GM23338 (cell line): ENCODE data around the gene VPS72. TPM values are rescaled to one million over a fixed set of nuclear protein-coding genes. Genes with fewer than 3 reads are reported as not detected.

ENCODE experiments used
- ATAC-seq: fragments of 200-7000 bp; cut with Tn5 transposase; 3 replicates; pipeline ENCODE4 v1.9.1; 2020
- DNase-seq: peaks from one replicate; pipeline ENCODE4 v3.0.0-alpha.2; 2015; ENCODE audit warnings: low spot score
- H2AFZ ChIP-seq: fragments of 200-600 bp; sonication (generic); 2 replicates; pipeline ENCODE4 v1.8.0; 2016; ENCODE audit warnings: antibody characterized with exemption, mild to moderate bottlenecking, moderate library complexity
- H3F3A ChIP-seq: fragments of 200-600 bp; sonication (generic); replicated peaks from 2 replicates; pipeline ENCODE4 v1.8.0; 2017; ENCODE audit warnings: antibody characterized with exemption, mixed run types, low read depth
- H3K27ac ChIP-seq: fragments of 200-600 bp; sonication (generic); 2 replicates; pipeline ENCODE4 v1.6.1; 2016; ENCODE audit warnings: low read depth
- H3K27me3 ChIP-seq: fragments of 200-600 bp; sonication (generic); 2 replicates; pipeline ENCODE4 v1.8.0; 2016; ENCODE audit warnings: mild to moderate bottlenecking, mixed run types, moderate library complexity; ENCODE audit not compliant: insufficient read depth
- H3K36me3 ChIP-seq: fragments of 200-600 bp; sonication (generic); 2 replicates; pipeline ENCODE4 v1.8.0; 2016; ENCODE audit warnings: mild to moderate bottlenecking; ENCODE audit not compliant: insufficient read depth
- H3K4me1 ChIP-seq: fragments of 200-600 bp; sonication (generic); 2 replicates; pipeline ENCODE4 v1.8.0; 2016; ENCODE audit warnings: mild to moderate bottlenecking, moderate library complexity; ENCODE audit not compliant: insufficient read depth
- H3K4me2 ChIP-seq: fragments of 200-600 bp; sonication (generic); 2 replicates; pipeline ENCODE4 v1.7.1; 2017; ENCODE audit warnings: mixed run types
- H3K4me3 ChIP-seq: fragments of 200-600 bp; sonication (generic); 2 replicates; pipeline ENCODE4 v1.6.1; 2016; ENCODE audit warnings: mixed run types
- H3K79me2 ChIP-seq: fragments of 200-600 bp; sonication (generic); replicated peaks from 2 replicates; pipeline ENCODE4 v1.8.0; 2017; ENCODE audit warnings: mild to moderate bottlenecking; ENCODE audit not compliant: insufficient read depth
- H3K9me2 ChIP-seq: fragments of 200-600 bp; sonication (generic); 2 replicates; pipeline ENCODE4 v1.8.0; 2017; ENCODE audit not compliant: insufficient read depth
- H4K20me1 ChIP-seq: fragments of 200-600 bp; sonication (generic); replicated peaks from 2 replicates; pipeline ENCODE4 v1.8.0; 2017; ENCODE audit warnings: mild to moderate bottlenecking; ENCODE audit not compliant: insufficient read depth
- H3K27ac Mint-ChIP-seq: 2 replicates; pipeline ENCODE4 v1.8.0; 2020; ENCODE audit warnings: inconsistent platforms, mild to moderate bottlenecking, moderate library complexity, mixed read lengths
- H3K27me3 Mint-ChIP-seq: 3 replicates; pipeline ENCODE4 v1.8.0; 2022; ENCODE audit warnings: low read depth, mild to moderate bottlenecking, moderate library complexity, mixed read lengths, inconsistent platforms; ENCODE audit not compliant: insufficient read depth, poor library complexity
- H3K36me3 Mint-ChIP-seq: 3 replicates; pipeline ENCODE4 v1.8.0; 2021; ENCODE audit warnings: low read depth, mild to moderate bottlenecking, inconsistent platforms, moderate library complexity, mixed read lengths
- H3K4me1 Mint-ChIP-seq: 3 replicates; pipeline ENCODE4 v1.8.0; 2020; ENCODE audit warnings: mild to moderate bottlenecking, inconsistent platforms, mixed read lengths
- H3K4me3 Mint-ChIP-seq: 3 replicates; pipeline ENCODE4 v1.8.0; 2021; ENCODE audit warnings: moderate library complexity, mild to moderate bottlenecking, inconsistent platforms, mixed read lengths
- H3K9me3 Mint-ChIP-seq: 3 replicates; pipeline ENCODE4 v1.8.0; 2020; ENCODE audit warnings: moderate library complexity, mild to moderate bottlenecking, inconsistent platforms, mixed read lengths
- CREB1 ChIP-seq: fragments of 250-450 bp; sonication (Bioruptor Pico); IDR thresholded peaks from 2 replicates; pipeline ENCODE4 v1.5.0; 2020; ENCODE audit warnings: low read depth, mild to moderate bottlenecking, moderate library complexity
- EZH2phosphoT487 ChIP-seq: fragments of 200-600 bp; sonication (generic); IDR thresholded peaks from one replicate; pipeline ENCODE4 v1.8.1; 2018; ENCODE audit warnings: antibody characterized with exemption; ENCODE audit not compliant: unreplicated experiment
- POLR2AphosphoS5 ChIP-seq: IDR thresholded peaks from 2 replicates; pipeline ENCODE4 v1.6.1; 2016; ENCODE audit warnings: antibody characterized with exemption, low read depth
- ZNF114 ChIP-seq: fragments of 250-450 bp; sonication (Bioruptor Pico); IDR thresholded peaks from 2 replicates; pipeline ENCODE4 v1.5.0; 2020; ENCODE audit warnings: mild to moderate bottlenecking, moderate library complexity
- ZNF331 ChIP-seq: fragments of 250-450 bp; sonication (Bioruptor Pico); IDR thresholded peaks from 2 replicates; pipeline ENCODE4 v1.5.0; 2020; ENCODE audit warnings: low read depth, mild to moderate bottlenecking, moderate library complexity
- polyA plus RNA-seq: library from polyadenylated mRNA; unstranded; fragments of >200 nt; fragmentation: Nextera tagmentation; extraction: Ambion mirVana; gene quantifications from 2 replicates; pipeline ENCODE4 v1.2.1, GENCODE V29; 2016
- total RNA-seq: library from RNA; depleted of rRNA; stranded (reverse); fragments of >200 nt; shearing (Covaris generic); gene quantifications from 2 replicates; pipeline ENCODE4 v1.2.3, GENCODE V29; 2014
- TF ChIP-seq, protein P1 (sequence below): fragments of 250-450 bp; sonication (Bioruptor Pico); IDR thresholded peaks from 2 replicates; pipeline ENCODE4 v1.5.0; 2020; ENCODE audit warnings: mild to moderate bottlenecking, moderate library complexity
- TF ChIP-seq, protein P2 (sequence below), 2 experiments: fragments of 200-600 bp in 1 of 2; sonication (generic) in 1 of 2; conservative IDR thresholded peaks; 2 replicates each; pipeline versions ENCODE4 v1.5.1 to v1.6.1; 2016 to 2017; ENCODE audit warnings: antibody characterized with exemption in 2 of 2, low read depth in 2 of 2, mild to moderate bottlenecking in 2 of 2, moderate library complexity in 1 of 2

The VPS72 gene
- total and polyA plus RNA-seq, 2 experiments from 2014 or later, result 60.2 to 90.3 TPM

DNA sequence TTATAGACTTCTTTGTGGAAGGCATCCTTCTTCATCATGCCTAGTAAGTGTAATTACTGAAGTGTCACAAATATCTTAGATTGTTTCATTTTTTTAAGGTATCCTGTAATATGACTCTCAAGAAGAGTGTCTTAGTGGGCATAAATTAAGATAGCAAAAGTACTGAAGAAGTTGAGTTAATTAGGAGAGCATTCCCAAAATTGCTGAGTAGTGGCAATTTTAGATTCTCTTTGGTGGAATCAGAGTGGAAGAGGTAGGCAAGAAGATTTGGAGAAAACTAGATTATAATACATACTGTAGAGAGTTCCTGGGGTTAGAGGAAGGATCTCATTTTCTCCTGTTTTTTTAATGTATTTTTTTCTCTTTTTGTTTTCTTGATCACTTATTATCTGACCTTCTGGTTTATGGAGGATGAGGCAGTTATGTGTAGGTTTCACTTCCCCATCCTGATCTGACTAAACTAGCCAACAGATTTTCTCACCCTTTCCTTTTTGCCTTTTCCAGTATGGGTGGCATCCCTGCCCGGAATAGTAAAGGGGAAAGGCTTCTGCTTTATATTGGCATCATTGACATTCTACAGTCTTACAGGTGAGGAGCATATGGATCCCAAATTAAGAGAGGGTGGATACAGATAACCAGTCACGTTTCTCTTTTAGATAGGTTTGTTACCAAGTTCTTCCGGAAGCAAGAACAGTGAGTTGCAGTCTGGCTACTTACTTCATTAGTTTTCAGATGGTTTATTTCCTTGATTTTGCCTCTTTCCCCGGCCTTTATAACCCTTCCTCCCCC, 47.9 kb upstream of the VPS72 start (continued):
- TF ChIP-seq, protein P1, sequence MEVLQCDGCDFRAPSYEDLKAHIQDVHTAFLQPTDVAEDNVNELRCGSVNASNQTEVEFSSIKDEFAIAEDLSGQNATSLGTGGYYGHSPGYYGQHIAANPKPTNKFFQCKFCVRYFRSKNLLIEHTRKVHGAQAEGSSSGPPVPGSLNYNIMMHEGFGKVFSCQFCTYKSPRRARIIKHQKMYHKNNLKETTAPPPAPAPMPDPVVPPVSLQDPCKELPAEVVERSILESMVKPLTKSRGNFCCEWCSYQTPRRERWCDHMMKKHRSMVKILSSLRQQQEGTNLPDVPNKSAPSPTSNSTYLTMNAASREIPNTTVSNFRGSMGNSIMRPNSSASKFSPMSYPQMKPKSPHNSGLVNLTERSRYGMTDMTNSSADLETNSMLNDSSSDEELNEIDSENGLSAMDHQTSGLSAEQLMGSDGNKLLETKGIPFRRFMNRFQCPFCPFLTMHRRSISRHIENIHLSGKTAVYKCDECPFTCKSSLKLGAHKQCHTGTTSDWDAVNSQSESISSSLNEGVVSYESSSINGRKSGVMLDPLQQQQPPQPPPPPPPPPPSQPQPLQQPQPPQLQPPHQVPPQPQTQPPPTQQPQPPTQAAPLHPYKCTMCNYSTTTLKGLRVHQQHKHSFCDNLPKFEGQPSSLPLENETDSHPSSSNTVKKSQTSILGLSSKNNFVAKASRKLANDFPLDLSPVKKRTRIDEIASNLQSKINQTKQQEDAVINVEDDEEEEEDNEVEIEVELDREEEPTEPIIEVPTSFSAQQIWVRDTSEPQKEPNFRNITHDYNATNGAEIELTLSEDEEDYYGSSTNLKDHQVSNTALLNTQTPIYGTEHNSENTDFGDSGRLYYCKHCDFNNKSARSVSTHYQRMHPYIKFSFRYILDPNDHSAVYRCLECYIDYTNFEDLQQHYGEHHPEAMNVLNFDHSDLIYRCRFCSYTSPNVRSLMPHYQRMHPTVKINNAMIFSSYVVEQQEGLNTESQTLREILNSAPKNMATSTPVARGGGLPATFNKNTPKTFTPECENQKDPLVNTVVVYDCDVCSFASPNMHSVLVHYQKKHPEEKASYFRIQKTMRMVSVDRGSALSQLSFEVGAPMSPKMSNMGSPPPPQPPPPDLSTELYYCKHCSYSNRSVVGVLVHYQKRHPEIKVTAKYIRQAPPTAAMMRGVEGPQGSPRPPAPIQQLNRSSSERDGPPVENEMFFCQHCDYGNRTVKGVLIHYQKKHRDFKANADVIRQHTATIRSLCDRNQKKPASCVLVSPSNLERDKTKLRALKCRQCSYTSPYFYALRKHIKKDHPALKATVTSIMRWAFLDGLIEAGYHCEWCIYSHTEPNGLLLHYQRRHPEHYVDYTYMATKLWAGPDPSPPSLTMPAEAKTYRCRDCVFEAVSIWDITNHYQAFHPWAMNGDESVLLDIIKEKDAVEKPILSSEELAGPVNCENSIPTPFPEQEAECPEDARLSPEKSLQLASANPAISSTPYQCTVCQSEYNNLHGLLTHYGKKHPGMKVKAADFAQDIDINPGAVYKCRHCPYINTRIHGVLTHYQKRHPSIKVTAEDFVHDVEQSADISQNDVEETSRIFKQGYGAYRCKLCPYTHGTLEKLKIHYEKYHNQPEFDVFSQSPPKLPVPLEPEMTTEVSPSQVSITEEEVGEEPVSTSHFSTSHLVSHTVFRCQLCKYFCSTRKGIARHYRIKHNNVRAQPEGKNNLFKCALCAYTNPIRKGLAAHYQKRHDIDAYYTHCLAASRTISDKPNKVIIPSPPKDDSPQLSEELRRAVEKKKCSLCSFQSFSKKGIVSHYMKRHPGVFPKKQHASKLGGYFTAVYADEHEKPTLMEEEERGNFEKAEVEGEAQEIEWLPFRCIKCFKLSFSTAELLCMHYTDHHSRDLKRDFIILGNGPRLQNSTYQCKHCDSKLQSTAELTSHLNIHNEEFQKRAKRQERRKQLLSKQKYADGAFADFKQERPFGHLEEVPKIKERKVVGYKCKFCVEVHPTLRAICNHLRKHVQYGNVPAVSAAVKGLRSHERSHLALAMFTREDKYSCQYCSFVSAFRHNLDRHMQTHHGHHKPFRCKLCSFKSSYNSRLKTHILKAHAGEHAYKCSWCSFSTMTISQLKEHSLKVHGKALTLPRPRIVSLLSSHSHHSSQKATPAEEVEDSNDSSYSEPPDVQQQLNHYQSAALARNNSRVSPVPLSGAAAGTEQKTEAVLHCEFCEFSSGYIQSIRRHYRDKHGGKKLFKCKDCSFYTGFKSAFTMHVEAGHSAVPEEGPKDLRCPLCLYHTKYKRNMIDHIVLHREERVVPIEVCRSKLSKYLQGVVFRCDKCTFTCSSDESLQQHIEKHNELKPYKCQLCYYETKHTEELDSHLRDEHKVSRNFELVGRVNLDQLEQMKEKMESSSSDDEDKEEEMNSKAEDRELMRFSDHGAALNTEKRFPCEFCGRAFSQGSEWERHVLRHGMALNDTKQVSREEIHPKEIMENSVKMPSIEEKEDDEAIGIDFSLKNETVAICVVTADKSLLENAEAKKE (CRISPR knock-in tag), result no peak
- TF ChIP-seq ZNF331 (CRISPR knock-in tag) (no peak), POLR2AphosphoS5 (no peak), EZH2phosphoT487 (no peak), ZNF114 (no peak)

DNA sequence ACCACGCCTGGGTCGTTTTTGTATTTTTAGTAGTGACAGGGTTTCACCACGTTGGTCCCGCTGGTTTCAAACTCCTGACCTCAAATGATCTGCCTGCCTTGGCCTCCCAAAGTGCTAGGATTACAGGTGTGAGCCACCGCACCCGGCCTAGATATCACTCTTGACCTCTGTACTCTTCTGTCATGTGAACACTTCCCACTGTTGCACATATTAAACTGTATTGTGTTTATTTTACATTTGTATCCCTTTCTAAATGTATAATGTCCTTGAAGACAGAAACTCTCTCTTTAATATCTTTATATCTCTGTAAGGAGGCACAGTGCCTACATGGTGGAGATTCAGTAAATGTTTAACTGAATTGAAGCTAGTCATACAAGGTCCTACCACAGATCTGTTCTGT, 45.2 kb upstream of the VPS72 start:
- Mint-ChIP-seq H3K4me3 (no peak overlapping the region), H3K27ac (no peak overlapping the region)
- H3K36me3 ChIP-seq, result peaks cover 90% of the 10 kb centered on the region
- TF ChIP-seq, protein P1 (CRISPR knock-in tag), result no peak
- TF ChIP-seq, protein P2, sequence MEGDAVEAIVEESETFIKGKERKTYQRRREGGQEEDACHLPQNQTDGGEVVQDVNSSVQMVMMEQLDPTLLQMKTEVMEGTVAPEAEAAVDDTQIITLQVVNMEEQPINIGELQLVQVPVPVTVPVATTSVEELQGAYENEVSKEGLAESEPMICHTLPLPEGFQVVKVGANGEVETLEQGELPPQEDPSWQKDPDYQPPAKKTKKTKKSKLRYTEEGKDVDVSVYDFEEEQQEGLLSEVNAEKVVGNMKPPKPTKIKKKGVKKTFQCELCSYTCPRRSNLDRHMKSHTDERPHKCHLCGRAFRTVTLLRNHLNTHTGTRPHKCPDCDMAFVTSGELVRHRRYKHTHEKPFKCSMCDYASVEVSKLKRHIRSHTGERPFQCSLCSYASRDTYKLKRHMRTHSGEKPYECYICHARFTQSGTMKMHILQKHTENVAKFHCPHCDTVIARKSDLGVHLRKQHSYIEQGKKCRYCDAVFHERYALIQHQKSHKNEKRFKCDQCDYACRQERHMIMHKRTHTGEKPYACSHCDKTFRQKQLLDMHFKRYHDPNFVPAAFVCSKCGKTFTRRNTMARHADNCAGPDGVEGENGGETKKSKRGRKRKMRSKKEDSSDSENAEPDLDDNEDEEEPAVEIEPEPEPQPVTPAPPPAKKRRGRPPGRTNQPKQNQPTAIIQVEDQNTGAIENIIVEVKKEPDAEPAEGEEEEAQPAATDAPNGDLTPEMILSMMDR (conservative IDR thresholded peaks at IDR 0.05; ENCODE audit: low read depth in 2 of 2), result no peak
- no peak for TF ChIP-seq CREB1

More for the DNA sequence above, 45.2 kb upstream of the VPS72 start:
- Histone ChIP-seq H2AFZ (no peak overlapping the region), H3K27me3 (no peaks in the 10 kb centered on the region), H3K79me2 (0 out of 2 replicates have a peak, but pooled peaks cover 9% of the 10 kb centered on the region), H3K4me1 (no peaks in the 10 kb centered on the region), H3K4me2 (no peak overlapping the region), H3K4me3 (no peak overlapping the region), H4K20me1 (no peaks in the 10 kb centered on the region; the same call in none of the 2 replicates), H3K9me2 (no peaks in the 10 kb centered on the region), H3K27ac (no peak overlapping the region), H3F3A (peaks cover 7% of the 10 kb centered on the region; the same call in 1 of the 2 replicates)
- DNase-seq (no peak), ATAC-seq (no peak)
- Mint-ChIP-seq H3K4me1 (no peaks in the 10 kb centered on the region), H3K27me3 (peaks cover 4% of the 10 kb centered on the region), H3K9me3 (no peaks in the 10 kb centered on the region), H3K36me3 (peaks cover 94% of the 10 kb centered on the region)
